Mesendoderm (in vitro differentiated cells): ENCODE data around the gene CUX1.

ENCODE experiments used
- DNase-seq: peaks from one replicate; pipeline ENCODE4 v3.0.0; 2013
- H2AK5ac ChIP-seq: 2 replicates; pipeline ENCODE4 v1.6.1; 2013; ENCODE audit warnings: low read length, inconsistent platforms
- H2BK120ac ChIP-seq: 2 replicates; pipeline ENCODE4 v1.6.1; 2013; ENCODE audit warnings: low read depth, mild to moderate bottlenecking, low read length, moderate library complexity, mixed read lengths
- H2BK15ac ChIP-seq: replicated peaks from 2 replicates; pipeline ENCODE4 v1.6.1; 2013; ENCODE audit warnings: low read depth, mild to moderate bottlenecking, moderate library complexity
- H2BK5ac ChIP-seq: 2 replicates; pipeline ENCODE4 v1.6.1; 2013; ENCODE audit warnings: low read length, inconsistent platforms
- H3K18ac ChIP-seq: 2 replicates; pipeline ENCODE4 v1.6.1; 2013; ENCODE audit warnings: mild to moderate bottlenecking, low read length, mixed read lengths
- H3K23ac ChIP-seq: one replicate; pipeline ENCODE4 v1.6.1; 2013; ENCODE audit warnings: low read length
- H3K27ac ChIP-seq: 2 replicates; pipeline ENCODE4 v1.5.1; 2013; ENCODE audit warnings: low read depth, mild to moderate bottlenecking, inconsistent platforms, low read length, moderate library complexity
- H3K27me3 ChIP-seq: 2 replicates; pipeline ENCODE4 v1.6.1; 2013; ENCODE audit warnings: low read length, control low read depth, mild to moderate bottlenecking, inconsistent platforms; ENCODE audit not compliant: insufficient read depth, poor library complexity
- H3K36me3 ChIP-seq: 2 replicates; pipeline ENCODE4 v1.6.1; 2013; ENCODE audit warnings: low read length, inconsistent platforms; ENCODE audit not compliant: control insufficient read depth, insufficient read depth
- H3K4ac ChIP-seq: one replicate; pipeline ENCODE4 v1.6.1; 2013; ENCODE audit warnings: low read depth, mild to moderate bottlenecking, low read length, moderate library complexity
- H3K4me1 ChIP-seq: 2 replicates; pipeline ENCODE4 v1.6.1; 2013; ENCODE audit warnings: low read depth, low read length, inconsistent platforms; ENCODE audit not compliant: control insufficient read depth
- H3K4me2 ChIP-seq: 2 replicates; pipeline ENCODE4 v1.6.1; 2013; ENCODE audit warnings: low read length
- H3K4me3 ChIP-seq: 2 replicates; pipeline ENCODE4 v1.5.1; 2013; ENCODE audit warnings: mild to moderate bottlenecking, low read length
- H3K56ac ChIP-seq: one replicate; pipeline ENCODE4 v1.6.1; 2013; ENCODE audit warnings: low read length
- H3K79me1 ChIP-seq: 2 replicates; pipeline ENCODE4 v1.6.1; 2013; ENCODE audit warnings: low read length, inconsistent platforms
- H3K79me2 ChIP-seq: 2 replicates; pipeline ENCODE4 v1.6.1; 2013; ENCODE audit warnings: mild to moderate bottlenecking, low read length; ENCODE audit not compliant: control insufficient read depth, insufficient read depth
- H3K9ac ChIP-seq: 2 replicates; pipeline ENCODE4 v1.6.1; 2013; ENCODE audit warnings: low read length, inconsistent platforms
- H4K5ac ChIP-seq: one replicate; pipeline ENCODE4 v1.6.1; 2013; ENCODE audit warnings: low read length
- H4K8ac ChIP-seq: one replicate; pipeline ENCODE4 v1.6.1; 2013; ENCODE audit warnings: low read depth, mild to moderate bottlenecking, control low read depth, low read length, moderate library complexity
- WGBS: extraction: QIAGEN DNeasy Blood & Tissue Kit; methylation state at CpG from one replicate; pipeline ENCODE4 v1.1.7; 2013; ENCODE audit warnings: low lambda C conversion rate, missing lambda C conversion rate; ENCODE audit not compliant: insufficient coverage; ENCODE audit errors: extremely low coverage; 5-methylcytosine and 5-hydroxymethylcytosine counted together

Gene CUX1

DNA sequence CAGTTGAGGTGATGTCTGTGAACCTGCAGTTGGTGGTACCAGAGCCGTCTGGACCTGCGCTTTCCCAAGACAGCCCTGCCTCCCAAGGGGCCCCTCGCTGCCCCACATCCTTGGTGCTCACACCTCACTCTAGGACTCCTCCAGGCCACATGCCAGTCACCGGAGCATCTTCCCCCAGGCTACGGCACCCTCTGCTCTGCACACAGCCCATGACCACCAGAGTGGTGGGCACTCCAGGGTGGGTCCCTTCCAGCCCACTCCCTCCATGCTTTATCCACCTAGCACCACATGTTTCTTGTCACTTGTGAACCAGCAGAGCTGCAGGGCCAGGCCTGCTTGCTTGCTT lies 285.6 kb downstream of the CUX1 start:
- no peak overlapping the region for H3K9ac ChIP-seq
- H3K23ac ChIP-seq = no peak overlapping the region
- no peak overlapping the region for H2BK15ac ChIP-seq
- H4K5ac ChIP-seq = no peak overlapping the region
- H2BK5ac ChIP-seq = no peak overlapping the region
- H3K4me3 ChIP-seq = no peak overlapping the region
- H4K8ac ChIP-seq = no peak overlapping the region
- WGBS = no CpG with 5 or more reads among the region's 5 CpGs
- H2AK5ac ChIP-seq = no peak overlapping the region
- H3K27me3 ChIP-seq = no peaks in the 10 kb centered on the region
- no peak overlapping the region for H3K4ac ChIP-seq
- H3K79me1 ChIP-seq = no peaks in the 10 kb centered on the region
- DNase-seq = no peak
- H3K4me1 ChIP-seq = no peaks in the 10 kb centered on the region
- H3K79me2 ChIP-seq = no peaks in the 10 kb centered on the region
- H3K36me3 ChIP-seq = peaks cover 9% of the 10 kb centered on the region
- H3K4me2 ChIP-seq = no peak overlapping the region
- H2BK120ac ChIP-seq = no peak overlapping the region
- H3K27ac ChIP-seq = no peak overlapping the region
- H3K18ac ChIP-seq = no peak overlapping the region
- H3K56ac ChIP-seq = no peak overlapping the region

DNA sequence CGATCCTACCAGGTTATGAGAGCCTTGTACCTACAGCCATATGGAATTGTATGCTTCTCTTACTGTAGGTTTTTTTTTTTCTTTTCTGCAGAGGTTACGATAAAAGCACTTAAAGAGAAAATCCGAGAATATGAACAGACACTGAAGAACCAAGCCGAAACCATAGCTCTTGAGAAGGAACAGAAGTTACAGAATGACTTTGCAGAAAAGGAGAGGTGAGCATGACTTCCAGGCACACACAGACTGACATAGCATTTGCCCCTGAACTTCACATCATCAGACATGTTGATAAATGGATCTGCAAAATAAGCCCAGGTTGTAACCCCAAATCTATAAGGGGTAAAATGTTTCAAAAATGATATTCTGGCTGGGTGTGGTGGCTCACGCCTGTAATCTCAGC lies 286.8 kb downstream of the CUX1 start:
- Histone ChIP-seq H3K4me2 (no peak overlapping the region), H2BK5ac (no peak overlapping the region), H3K36me3 (peaks cover 9% of the 10 kb centered on the region), H3K23ac (no peak overlapping the region), H4K5ac (no peak overlapping the region), H3K79me1 (no peaks in the 10 kb centered on the region), H3K4me3 (no peak overlapping the region), H2AK5ac (no peak overlapping the region), H3K79me2 (no peaks in the 10 kb centered on the region), H3K56ac (no peak overlapping the region), H2BK120ac (no peak overlapping the region), H3K27me3 (no peaks in the 10 kb centered on the region), H3K4me1 (no peaks in the 10 kb centered on the region), H2BK15ac (no peak overlapping the region), H4K8ac (no peak overlapping the region), H3K9ac (no peak overlapping the region), H3K27ac (no peak overlapping the region), H3K4ac (no peak overlapping the region), H3K18ac (no peak overlapping the region)
- WGBS = no CpG with 5 or more reads among the region's 5 CpGs
- no peak for DNase-seq

DNA sequence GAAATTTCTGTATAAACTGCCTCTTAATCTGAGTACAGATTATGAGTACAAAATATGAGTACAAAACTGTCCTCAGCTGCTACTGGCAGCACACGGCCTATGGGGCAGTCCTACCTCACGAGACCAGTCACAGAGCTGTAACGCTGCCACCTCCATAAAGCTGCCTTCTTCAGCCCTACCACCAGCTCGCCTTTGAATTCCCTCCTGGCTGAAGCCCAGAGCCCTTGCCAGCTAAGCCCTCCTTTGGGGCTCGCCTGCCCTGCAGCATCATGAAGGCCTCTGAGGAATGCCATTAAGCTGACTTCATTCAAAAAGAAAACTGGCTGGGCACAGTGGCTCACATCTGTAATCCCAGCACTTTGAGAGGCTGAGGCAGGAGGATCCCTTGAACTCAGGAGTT lies 289.2 kb downstream of the CUX1 start:
- Histone ChIP-seq H3K79me1 (no peaks in the 10 kb centered on the region), H3K4me2 (no peak overlapping the region), H3K18ac (no peak overlapping the region), H3K4ac (no peak overlapping the region), H3K4me1 (no peaks in the 10 kb centered on the region), H2AK5ac (no peak overlapping the region), H3K27ac (no peak overlapping the region), H4K5ac (no peak overlapping the region), H2BK15ac (no peak overlapping the region), H3K79me2 (no peaks in the 10 kb centered on the region), H3K56ac (no peak overlapping the region), H2BK120ac (no peak overlapping the region), H3K4me3 (no peak overlapping the region), H3K23ac (no peak overlapping the region), H2BK5ac (no peak overlapping the region), H3K27me3 (no peaks in the 10 kb centered on the region), H4K8ac (no peak overlapping the region), H3K9ac (no peak overlapping the region), H3K36me3 (peaks cover 9% of the 10 kb centered on the region)
- no CpG with 5 or more reads among the region's 5 CpGs for WGBS
- DNase-seq = peak; percentile 63

DNA sequence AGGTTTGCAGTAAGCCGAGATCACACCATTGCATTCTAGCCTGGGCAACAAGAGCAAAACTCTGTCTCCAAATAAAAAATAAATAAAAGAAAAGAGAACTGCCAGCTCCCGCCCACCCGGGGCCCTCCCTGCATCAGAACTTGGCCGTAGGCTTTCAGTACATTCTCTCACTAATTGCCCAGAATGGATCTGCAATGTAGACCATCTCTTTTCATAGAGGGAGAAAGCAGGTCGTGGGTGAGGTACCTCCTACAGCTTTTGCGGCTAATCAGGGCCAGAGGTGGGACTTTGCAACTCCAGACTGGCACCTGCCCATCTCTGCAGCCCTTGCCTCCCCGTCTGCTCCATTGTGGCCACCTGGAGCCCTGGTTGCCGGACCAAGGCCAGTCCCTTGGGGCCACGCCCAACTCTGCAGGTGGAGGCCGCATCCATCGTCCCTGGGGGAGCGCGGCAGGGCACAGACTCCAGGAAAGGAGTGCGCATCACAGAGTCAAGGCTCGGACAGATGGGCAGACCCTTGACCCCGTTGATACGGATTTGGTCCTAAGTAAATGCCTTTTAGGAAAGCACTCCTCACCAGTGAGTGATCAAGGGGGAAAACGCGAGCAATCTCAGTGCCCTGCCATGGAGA lies 290.2 kb downstream of the CUX1 start:
- no peaks in the 10 kb centered on the region for H3K79me1 ChIP-seq
- H2AK5ac ChIP-seq = no peak overlapping the region
- no peaks in the 10 kb centered on the region for H3K4me1 ChIP-seq
- no peaks in the 10 kb centered on the region for H3K27me3 ChIP-seq
- no peak overlapping the region for H3K23ac ChIP-seq
- no peak overlapping the region for H2BK5ac ChIP-seq
- WGBS = no CpG with 5 or more reads among the region's 19 CpGs
- H4K8ac ChIP-seq = no peak overlapping the region
- H3K18ac ChIP-seq = no peak overlapping the region
- H3K4me3 ChIP-seq = no peak overlapping the region
- H4K5ac ChIP-seq = no peak overlapping the region
- no peaks in the 10 kb centered on the region for H3K79me2 ChIP-seq
- no peak overlapping the region for H2BK120ac ChIP-seq
- no peak overlapping the region for H3K56ac ChIP-seq
- no peak overlapping the region for H3K4ac ChIP-seq
- no peak for DNase-seq
- H3K36me3 ChIP-seq = peaks cover 9% of the 10 kb centered on the region
- no peak overlapping the region for H3K27ac ChIP-seq
- H3K9ac ChIP-seq = no peak overlapping the region
- no peak overlapping the region for H3K4me2 ChIP-seq
- H2BK15ac ChIP-seq = no peak overlapping the region

DNA sequence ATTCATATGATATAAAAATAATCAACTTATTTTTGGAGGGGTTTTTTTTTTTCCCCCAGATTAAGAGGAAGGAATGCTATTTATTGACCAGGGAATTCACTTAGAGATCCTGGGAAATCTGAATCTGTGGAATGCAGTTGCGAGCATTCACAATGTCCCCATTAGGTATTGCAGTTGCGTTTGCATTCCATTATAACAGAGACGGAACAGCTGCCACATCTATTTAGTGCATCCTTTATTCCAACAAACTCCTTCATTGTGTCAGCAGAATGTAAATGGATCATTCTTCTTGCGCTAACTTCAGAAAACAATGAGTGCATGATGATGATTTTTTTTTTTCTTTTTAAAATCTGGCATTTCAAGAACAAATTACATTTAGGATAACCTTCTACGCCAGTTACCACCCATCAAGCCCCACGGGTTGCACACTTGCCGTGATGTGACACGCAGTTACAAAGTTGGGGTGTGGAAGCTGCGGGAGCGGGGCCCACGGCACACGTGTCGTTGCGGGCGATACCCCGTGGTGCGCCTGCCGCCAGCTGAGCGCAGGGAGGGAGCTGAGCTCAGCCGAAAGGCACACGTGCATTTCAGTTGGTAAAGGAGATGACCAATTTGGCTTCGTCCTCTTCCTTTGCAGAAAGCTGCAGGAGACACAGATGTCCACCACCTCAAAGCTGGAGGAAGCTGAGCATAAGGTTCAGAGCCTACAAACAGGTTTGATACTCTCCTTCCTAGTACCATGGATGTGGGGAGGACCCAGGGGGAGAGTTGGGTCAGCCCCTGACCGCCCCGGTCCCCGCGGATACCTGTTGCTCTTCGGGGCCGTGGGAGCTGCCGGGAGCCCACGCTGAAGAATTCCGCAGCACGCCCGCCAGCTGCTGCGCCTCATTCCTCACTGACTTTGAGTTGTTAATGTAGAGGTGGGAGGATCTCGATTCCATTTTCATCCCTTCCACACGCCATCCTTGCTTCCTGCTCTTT lies 293.9 kb downstream of the CUX1 start:
- WGBS = no CpG with 5 or more reads among the region's 36 CpGs
- DNase-seq = peak; percentile 48

More for the DNA sequence above, 293.9 kb downstream of the CUX1 start:
- H3K79me1 ChIP-seq = no peaks in the 10 kb centered on the region
- H3K4me1 ChIP-seq = no peaks in the 10 kb centered on the region
- no peak overlapping the region for H3K56ac ChIP-seq
- no peak overlapping the region for H2BK5ac ChIP-seq
- no peak overlapping the region for H3K9ac ChIP-seq
- no peak overlapping the region for H2AK5ac ChIP-seq
- no peak overlapping the region for H2BK120ac ChIP-seq
- no peak overlapping the region for H3K4me2 ChIP-seq
- no peak overlapping the region for H4K8ac ChIP-seq
- no peak overlapping the region for H3K18ac ChIP-seq
- H3K27ac ChIP-seq = no peak overlapping the region
- H3K27me3 ChIP-seq = no peaks in the 10 kb centered on the region
- no peaks in the 10 kb centered on the region for H3K79me2 ChIP-seq
- H3K4ac ChIP-seq = no peak overlapping the region
- no peak overlapping the region for H2BK15ac ChIP-seq
- H3K36me3 ChIP-seq = peaks cover 4% of the 10 kb centered on the region
- H4K5ac ChIP-seq = no peak overlapping the region
- H3K23ac ChIP-seq = peak overlapping the region; percentile 16
- no peak overlapping the region for H3K4me3 ChIP-seq
